Epithelial cell of prostate (primary cell): ENCODE results near the gene MEIS3.

ENCODE experiments used
- DNase-seq: peaks from one replicate; pipeline ENCODE4 v3.0.0-alpha.2; 2011; ENCODE audit warnings: low read depth, low spot score
- H3K27ac ChIP-seq: fragments of 450-650 bp; 2 replicates; pipeline ENCODE4 v1.5.1; 2017; ENCODE audit warnings: mild to moderate bottlenecking

The MEIS3 gene

GRCh38 chr19:47436712-47437401 lies 17.5 kb upstream of the MEIS3 start:
- DNase-seq = no peak
- no peak overlapping the region for H3K27ac ChIP-seq

DNA sequence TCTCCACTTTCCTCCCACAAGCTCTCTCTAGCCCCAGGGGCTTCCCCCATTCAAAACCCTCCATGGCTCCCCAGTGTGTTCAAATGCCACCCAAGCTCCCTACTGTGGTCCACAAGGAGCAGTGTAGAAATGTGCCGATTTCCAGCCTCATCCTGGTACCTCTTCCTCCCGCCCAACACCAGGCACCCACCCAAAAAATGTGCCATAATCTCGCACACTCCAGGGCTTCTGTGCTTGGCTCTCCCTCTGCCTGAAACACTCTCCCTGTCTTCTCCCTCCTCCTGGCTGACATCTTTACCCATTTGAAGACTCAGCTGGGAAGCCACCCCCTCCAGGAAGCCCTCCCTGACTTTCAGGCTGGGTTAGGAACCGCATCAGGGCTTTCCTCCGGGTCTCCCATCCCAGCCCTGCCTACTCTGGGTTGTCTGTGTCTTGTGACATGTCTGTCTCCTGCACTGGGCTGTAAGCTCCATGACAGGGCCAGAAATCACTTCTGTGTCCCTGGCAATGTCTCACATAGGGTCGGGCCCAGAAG lies 16.6 kb upstream of the MEIS3 start:
- DNase-seq = no peak
- H3K27ac ChIP-seq = no peak overlapping the region

- DNase-seq = no peak
- H3K27ac ChIP-seq = no peak overlapping the region
Measured at GRCh38 chr19:47435196-47435595, 15.9 kb upstream of the MEIS3 start.

- no peak overlapping the region for H3K27ac ChIP-seq
- DNase-seq = no peak
Measured at GRCh38 chr19:47434088-47434487, 14.8 kb upstream of the MEIS3 start.

DNA sequence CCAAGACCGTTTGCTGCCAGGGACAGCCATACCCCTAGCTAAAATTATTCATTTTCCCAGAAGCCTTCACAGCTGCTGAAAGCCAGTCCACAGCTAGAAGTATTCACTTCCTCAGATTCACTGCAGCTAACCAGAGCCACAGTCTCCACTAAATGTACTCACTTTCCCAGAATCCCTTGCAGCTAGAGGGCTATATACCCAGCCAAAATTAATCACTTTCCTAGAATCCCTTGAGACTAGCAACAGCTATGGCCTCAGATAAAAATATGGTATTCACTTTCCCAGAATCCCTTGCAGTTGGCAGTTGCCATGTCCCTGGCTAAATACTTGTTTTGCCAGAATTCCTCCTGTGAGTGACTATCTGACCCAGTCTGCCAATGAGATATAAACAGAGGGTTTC lies 13.8 kb upstream of the MEIS3 start:
- no peak for DNase-seq
- H3K27ac ChIP-seq = no peak overlapping the region

DNA sequence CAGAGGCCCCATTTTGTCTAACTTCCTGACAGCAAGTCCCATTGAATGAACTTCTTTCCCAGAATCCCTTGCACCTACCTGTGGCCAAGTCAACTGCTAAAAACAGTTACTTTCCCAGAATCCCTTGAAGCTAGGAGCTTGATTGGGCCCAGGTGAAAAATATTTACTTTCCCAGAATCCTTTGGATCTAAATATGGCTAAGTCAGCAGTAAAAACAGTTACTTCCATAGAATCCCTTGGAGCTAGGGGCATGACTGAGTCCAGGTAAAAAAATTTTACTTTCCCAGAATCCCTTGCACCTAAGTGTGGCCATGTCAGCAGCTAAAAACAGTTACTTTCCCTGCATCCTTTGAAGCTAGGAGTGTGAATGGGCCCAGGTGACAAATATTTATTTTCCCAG lies 13.2 kb upstream of the MEIS3 start:
- H3K27ac ChIP-seq = no peak overlapping the region
- DNase-seq = no peak

DNA sequence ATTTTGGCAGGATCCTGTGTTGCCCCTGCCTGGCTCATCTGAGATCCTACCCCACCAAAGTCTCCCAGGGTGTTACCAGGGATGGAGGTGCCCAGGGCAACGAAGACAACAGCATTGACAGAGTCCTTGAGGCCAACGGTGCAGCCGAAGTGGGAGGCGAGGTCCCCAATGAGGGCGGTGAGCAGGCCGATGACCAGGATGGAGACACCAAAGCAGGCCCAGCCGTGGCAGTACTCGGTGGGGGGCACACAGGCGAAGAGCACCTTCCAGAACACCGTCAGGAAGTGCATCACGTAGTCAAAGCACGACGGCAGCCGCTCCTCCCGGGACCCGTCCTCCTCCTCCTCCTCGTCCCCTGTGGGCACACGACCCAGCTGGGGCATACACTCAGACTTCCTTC lies 12.8 kb upstream of the MEIS3 start:
- no peak for DNase-seq
- H3K27ac ChIP-seq = no peak overlapping the region

DNA sequence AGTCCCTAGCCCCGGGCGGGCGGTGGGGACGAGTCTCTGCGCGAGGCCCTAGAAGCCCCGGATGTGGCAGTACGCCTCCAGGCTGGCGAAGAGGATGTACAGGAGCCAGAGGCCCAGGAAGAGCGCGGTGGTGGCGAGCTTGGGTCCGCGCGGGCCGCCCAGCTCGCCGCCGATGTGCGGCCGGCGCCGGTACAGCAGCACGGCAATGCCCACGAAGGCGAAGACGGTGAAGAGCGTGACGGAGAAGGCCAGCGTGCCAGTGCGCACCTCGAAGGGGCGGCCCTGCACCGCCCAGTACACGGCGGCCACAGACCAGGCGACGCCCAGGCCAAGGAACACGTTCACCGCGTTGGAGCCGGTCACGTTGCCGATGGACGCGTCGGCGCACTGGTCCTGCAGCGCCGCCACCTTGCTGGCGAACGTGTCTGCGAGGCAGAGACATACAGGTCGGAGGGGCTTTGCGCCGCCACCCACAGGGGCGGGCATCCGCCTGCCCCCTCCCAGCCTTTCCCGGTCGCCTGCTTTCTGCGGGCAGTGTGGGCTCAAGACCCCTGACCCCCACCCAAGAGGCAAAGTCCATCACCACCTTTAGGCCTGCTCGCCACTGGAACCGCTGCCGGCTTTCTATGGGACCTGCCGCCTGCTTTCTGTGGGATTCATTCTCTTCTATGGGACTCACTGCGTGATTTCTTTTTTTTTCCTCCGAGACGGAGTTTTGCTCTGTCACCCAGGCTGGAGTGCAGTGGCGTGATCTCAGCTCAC lies 10.9 kb upstream of the MEIS3 start:
- DNase-seq = no peak
- no peak overlapping the region for H3K27ac ChIP-seq

- H3K27ac ChIP-seq = no peak overlapping the region
- no peak for DNase-seq
Measured at GRCh38 chr19:47429140-47429793, 9.9 kb upstream of the MEIS3 start.

- DNase-seq = peak; percentile 95
- peak overlapping the region; percentile 16 for H3K27ac ChIP-seq
Measured at GRCh38 chr19:47428177-47428894, 9.0 kb upstream of the MEIS3 start.

- H3K27ac ChIP-seq = peak overlapping the region; percentile 16
- DNase-seq = no peak
Measured at GRCh38 chr19:47427241-47428176, 8.2 kb upstream of the MEIS3 start.

- no peak overlapping the region for H3K27ac ChIP-seq
- no peak for DNase-seq
Measured at GRCh38 chr19:47423203-47423882, 4.0 kb upstream of the MEIS3 start.

GRCh38 chr19:47422417-47423163 lies 3.3 kb upstream of the MEIS3 start:
- H3K27ac ChIP-seq = no peak overlapping the region
- no peak for DNase-seq

GRCh38 chr19:47421844-47422395 lies 2.6 kb upstream of the MEIS3 start:
- DNase-seq = no peak
- H3K27ac ChIP-seq = no peak overlapping the region

GRCh38 chr19:47421244-47421786 lies 2.0 kb upstream of the MEIS3 start:
- no peak for DNase-seq
- H3K27ac ChIP-seq = no peak overlapping the region

GRCh38 chr19:47419789-47420188 lies 462 bp upstream of the MEIS3 start:
- H3K27ac ChIP-seq = no peak overlapping the region
- no peak for DNase-seq

- no peak for DNase-seq
- no peak overlapping the region for H3K27ac ChIP-seq
Measured at GRCh38 chr19:47418692-47419029, 666 bp downstream of the MEIS3 start.
